GM18499 (cell line): ENCODE results near the gene BRD9.
"Not testable (repeated sequence)": the region's sequence is repeated elsewhere in the genome, so short reads cannot be mapped to it uniquely, and the experiment has no call there.

ENCODE experiments used
- ATAC-seq: cut with Tn5 transposase; IDR thresholded peaks from one replicate; pipeline ENCODE4 v1.9.1; 2021; ENCODE audit warnings: moderate number of reproducible peaks; ENCODE audit not compliant: insufficient read depth, unreplicated experiment

The BRD9 gene

DNA sequence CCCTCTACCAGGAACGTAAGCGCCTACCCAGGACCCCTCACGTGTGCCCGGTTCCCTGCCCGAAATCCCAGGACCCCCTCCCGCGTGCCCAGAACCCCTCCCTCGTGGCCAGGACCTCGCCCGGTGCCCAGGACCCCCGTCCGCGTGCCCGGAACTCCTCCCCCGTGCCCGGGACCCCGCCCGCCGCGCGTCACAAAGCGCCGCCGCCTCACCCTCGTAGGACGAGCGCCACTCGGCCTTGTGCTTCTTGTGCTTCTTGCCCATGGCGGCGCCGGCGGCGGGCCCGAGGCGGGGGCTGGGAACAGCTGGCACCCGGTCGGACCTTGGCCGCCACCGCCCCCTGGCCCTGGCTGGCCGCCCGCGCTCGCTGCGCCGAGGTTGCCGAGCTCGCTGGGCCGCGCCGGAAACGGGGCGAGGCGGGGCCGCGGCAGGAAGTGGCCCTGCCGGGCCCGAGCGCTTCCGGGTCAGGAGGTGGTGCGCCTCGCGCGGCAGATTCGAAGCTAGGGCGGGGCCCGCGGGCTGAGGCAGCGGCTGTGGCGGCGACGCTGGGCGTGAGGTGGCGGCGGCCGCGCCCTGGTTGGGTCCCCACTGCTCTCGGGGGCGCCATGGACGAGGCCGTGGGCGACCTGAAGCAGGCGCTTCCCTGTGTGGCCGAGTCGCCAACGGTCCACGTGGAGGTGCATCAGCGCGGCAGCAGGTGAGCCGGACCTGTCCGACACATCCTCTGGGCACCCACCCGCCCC is at the start of gene BRD9, which contains the start of gene TRIP13:
Gene BRD9, minus strand, starts transcription at position 408 of the 743 bp plus-strand sequence. Its CDS starts 144 bp downstream, at position 264.
Gene TRIP13, plus strand, starts transcription at position 491 of the 743 bp plus-strand sequence. Its CDS starts 115 bp downstream, at position 606.
- ATAC-seq, result peak; percentile 55

DNA sequence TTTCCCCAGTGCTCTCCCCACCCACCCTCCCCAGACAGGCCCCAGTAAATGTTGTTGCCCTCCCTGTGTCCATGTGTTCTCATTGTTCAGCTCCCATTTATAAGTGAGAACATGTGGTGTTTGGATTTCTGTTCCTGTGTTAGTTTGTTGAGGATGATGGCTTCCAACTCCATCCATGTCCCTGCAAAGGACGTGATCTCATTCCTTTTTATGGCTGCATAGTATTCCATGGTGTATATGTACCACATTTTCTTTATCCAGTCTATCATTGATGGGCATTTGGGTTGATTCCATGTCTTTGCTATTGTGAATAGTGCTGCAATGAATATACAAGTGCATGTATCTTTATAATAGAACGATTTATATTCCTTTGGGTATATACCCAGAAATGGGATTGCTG is 48.1 kb upstream of the BRD9 start:
- not testable (repeated sequence) for ATAC-seq

DNA sequence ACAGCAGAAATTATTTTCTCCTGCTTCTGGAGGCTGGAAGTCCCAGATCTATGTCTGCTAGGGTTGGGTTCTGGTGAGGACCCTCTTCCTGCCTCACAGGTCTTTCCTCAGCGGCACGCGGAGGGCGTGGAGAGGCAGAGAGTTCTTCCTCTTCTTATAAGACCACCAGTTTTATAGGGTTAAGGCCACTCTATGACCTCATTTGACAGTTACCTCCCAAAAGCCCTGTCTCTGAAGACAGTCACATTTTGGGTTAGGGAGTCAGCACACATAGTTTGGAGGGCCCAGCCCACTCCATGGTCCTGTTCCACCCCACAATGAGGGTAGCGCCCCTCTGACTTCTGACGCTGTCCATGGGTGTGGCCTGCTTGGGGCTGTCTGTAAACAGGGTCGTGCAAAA is 46.8 kb upstream of the BRD9 start:
- ATAC-seq, result no peak

DNA sequence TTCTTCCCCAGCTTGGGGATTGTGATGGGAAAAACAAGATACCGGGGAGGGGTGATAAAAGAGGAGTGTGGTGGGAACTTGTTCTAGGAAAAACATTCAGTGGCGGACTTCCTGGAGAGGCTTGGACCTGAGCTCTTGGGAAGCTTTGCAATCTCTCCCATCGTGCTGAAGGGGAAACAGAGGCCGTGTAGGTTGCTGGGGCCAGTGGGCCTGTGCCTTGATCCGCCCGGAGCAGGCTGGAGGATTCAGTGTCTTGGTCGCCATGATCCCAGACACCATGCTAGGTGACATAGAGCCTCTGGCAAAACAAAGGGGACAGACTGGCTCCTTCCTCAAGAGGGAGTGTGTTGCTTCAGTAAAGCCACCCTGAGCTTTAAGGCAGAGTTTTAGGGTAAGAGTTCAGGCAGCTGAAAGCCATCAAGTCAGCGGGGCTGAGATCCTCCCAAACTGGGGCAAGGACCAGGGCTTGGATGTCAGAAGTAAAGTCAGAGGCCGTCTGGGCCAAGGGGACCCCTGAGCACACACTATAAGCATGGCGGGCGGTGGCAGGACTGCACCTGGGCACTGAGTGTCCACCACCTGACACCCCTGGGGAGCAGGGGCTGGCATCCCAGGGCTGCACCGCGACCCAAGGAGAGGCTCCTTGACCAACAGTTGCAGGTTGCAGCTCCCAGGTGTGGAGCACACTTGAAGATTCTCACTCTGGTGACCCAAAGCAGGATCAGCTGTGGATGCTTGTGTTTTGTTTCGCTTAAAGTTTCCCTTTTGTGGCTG is 44.7 kb upstream of the BRD9 start:
- ATAC-seq, result no peak

DNA sequence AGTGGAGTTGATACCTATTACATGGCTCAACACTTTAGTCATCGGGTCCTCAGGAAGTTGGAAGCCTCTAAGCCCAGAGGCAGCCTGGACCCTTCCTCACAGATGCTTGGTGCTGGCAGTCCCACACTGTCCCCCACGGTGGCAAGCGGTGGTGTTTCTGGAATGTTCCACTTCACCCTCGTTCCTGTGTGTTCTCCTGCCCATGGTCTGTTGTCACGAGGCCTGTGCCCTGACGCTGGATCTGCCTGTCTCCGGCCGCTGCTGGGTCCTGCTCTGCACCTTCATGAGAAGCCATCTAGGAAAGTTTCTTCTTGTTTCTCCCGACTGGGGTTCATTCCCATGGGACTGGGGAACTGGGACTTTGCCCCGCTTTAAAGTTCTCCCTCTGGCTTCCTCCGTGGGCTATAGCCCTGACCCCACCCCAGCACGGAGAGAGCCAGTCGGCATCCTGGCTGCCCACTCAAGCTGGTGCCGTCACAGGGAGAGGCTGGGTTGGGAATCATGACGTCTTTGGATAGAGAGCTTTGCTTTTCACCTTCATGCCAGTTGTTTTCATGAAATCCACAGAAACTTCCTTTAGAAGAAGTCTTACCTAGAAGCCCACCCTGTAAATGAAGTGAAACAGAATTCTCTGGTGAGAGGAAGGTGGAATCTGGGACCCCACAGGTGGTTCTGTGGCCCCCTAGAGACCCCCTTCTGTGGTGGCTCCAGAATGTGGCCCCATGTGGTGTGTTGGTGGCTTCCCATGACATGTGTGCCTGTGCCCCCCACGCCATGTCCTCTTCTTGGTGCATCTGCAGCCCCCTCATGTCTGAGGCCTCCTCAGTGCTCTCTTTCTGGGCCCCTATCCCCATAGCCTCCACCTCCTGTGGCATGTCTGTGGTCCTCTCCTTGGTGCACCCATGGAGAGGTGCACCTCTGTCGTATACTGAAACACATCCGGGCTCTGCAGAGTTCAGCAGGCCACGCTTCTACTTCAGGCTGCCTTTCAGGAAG is 43.8 kb upstream of the BRD9 start:
- ATAC-seq, result no peak

- no peak for ATAC-seq
Observed at GRCh38 chr5:935510-936084, 43.0 kb upstream of the BRD9 start.

DNA sequence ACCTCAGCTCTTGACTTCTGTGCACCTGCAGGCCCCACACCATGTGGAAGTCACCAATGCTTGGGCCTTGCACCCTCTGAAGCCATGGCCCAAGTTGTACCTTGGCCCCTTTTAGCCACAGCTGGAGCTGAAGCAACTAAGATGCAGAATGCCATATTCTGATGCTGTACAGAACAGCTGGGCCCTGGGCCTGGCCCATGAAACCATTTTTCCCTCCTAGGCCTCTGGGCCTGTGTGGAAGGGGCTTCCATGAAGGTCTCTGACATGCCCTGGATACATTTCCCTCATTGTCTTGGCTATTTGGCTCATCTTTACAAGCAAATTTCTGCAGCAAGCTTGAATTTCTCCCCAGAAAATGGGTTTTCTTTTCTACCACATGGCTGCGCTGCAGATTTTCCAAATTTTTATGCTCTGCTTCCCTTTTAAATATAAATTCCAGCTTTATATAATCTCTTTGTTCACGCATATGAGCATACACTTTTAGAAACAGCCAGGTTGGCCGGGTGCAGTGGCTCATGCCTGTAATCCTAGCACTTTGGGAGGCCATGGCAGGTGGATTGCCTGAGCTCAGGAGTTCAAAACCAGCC is 41.9 kb upstream of the BRD9 start:
- not testable (repeated sequence) for ATAC-seq

DNA sequence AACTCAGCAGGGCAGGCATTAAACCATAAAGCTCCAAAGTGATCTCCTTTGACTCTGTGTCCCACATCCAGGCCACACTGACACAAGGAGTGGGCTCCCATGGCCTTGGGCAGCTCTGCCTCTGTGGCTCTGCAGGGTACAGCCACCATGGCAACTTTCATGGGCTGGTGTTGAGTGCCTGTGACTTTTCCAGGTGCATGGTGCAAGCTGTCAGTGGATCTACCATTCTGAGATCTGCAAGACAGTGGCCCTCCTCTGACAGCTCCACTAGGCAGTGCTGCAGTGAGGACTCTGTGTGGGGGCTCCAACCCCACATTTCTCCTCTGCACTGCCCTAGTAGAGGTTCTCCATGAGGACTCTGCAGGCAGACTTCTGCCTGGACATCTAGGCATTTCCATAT is 41.4 kb upstream of the BRD9 start:
- ATAC-seq, result not testable (repeated sequence)

- ATAC-seq, result no peak
Observed at GRCh38 chr5:933251-933861, 40.8 kb upstream of the BRD9 start.

- ATAC-seq, result no peak
Observed at GRCh38 chr5:932628-933250, 40.1 kb upstream of the BRD9 start.

DNA sequence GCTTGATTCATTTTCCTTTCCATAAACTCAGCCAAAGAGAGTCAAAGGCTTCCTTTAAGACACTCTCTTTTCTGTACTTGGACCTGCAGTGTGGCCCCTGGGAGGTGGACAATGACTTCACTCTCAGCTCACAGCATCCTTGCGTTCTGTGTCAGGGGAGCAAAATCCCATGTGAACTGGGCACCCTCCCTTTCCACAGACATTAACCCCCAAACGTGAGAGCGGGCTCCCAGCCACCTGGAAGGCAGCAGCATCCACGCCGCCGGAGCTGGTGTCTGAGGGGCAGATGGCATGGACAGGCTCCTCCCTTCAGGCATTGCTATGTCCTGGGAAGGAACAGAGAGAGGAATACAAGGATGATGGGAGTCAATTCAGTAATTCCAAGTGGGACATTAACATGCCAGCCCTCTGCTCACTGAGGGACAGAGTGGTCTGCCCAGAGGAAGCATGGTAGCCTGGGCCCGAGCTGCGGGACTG is 39.6 kb upstream of the BRD9 start:
- no peak for ATAC-seq

DNA sequence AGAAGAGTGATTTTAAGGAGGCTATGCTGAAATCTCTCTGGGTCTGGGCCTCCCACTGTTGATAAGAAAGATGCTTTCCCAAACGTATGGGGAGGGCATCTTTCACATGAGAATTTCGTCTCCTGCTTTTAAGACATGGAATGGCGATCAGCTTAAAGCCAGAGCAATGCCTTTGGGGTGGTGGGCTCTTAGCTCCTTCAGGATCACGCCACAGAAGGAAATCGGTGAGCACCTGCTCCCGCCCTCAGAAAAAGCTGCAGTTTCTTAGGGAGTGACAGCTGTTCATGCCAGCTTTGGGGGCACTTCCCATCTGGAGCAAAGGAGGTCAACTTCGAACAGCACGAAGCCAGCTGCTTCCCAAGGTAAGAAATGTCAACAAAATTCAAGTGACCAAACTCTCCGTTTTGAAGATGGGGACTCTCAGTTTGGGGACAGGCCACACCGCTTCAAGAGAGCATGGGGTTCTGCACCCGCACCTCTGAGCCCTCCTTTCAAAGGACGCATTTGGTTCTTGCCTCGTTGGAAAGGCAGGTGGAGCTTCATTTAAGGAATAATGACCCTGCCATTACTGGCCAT is 39.1 kb upstream of the BRD9 start:
- no peak for ATAC-seq

- no peak for ATAC-seq
Observed at GRCh38 chr5:930866-931265, 38.3 kb upstream of the BRD9 start.

DNA sequence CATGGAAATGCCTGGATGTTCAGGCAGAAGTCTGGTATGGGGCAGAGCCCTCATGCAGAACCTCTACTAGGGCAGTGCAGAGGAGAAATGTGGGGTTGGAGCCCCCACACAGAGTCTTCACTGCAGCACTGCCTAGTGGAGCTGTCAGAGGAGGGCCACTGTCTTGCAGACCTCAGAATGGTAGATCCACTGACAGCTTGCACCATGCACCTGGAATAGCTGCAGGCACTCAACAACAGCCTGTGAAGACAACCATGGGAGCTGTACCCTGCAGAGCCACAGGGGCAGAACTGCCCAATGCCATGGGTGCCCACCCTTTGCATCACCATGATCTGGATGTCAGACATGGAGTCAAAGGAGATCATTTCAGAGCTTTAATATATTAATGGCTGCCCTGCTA is 37.0 kb upstream of the BRD9 start:
- no peak for ATAC-seq

DNA sequence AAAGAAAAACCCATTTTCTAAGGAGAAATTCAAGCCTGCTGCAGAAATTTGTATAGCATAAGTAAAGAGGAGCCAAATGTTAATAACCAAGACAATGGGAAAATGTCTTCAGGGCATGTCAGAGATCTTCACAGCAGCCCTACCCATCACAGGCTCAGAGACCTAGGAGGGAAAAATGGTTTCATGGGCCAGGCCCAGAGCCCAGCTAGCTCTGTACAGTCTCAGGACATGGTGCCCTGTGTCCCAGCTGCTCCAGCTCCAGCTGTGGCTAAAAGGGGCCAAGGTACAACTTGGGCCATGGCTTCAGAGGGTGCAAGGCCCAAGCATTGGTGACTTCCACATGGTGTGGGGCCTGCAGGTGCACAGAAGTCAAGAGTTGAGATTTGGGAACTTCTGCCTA is 36.6 kb upstream of the BRD9 start:
- not testable (repeated sequence) for ATAC-seq

GRCh38 chr5:927172-928015 is 34.8 kb upstream of the BRD9 start:
- no peak for ATAC-seq

DNA sequence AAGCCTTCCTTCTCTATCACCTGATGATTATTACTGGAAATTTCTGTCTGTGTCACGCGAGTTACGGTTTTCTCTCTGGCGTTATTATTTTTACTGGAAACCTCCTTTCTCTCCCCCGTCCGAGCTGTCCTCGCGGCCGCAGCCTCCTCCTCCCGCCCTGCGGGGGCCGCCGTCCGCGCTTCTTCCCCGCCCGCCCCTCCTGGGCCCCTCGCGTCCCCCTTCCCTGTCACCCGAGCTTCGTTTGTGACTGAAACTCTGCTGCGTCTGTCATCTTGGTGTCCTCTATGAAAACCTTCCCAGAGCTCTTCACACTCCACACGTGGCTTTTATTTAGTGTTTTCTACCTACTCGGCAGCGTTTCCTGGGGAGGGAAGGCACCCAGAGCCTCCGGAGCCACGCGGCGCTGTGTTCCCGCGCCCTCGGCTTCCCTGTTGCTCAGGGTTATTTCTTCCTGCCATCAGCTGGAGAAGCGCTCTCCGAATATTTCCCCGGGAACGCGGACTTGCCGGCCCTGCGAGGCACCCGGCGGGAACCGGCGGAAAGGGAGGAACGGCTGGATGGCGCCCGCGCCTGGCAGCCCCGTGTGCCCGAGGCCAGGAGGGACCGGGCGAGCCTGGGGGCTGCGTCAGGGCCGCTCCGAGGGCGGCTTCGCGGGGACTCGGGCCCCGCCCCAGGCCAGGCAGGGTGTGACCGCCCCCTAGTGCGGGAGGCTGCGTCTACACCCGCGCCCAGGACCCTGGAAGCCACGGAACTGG is 34.0 kb upstream of the BRD9 start:
- no peak for ATAC-seq
